ENCODE data around the gene TSPAN17.

The TSPAN17 gene

GRCh38 chr5:176654856-176655255 lies 7.6 kb downstream of the TSPAN17 start:
- TF ChIP-seq ZFX (IDR thresholded peaks at IDR 0.05; ENCODE audit: borderline replicate concordance) (no peak), CTCF (IDR thresholded peaks at IDR 0.05) (no peak)
- H3K27ac ChIP-seq, result no peak overlapping the region

- TF ChIP-seq ZFX (IDR thresholded peaks at IDR 0.05; ENCODE audit: borderline replicate concordance) (no peak), CTCF (IDR thresholded peaks at IDR 0.05) (no peak)
- H3K27ac ChIP-seq, result no peak overlapping the region
Measured at GRCh38 chr5:176656467-176656990, 9.2 kb downstream of the TSPAN17 start.

- TF ChIP-seq CTCF (IDR thresholded peaks at IDR 0.05) (peak; percentile 90), ZFX (IDR thresholded peaks at IDR 0.05; ENCODE audit: borderline replicate concordance) (no peak)
Measured at GRCh38 chr5:176658007-176658599, 10.8 kb downstream of the TSPAN17 start.

GRCh38 chr5:176658817-176659511 lies 11.7 kb downstream of the TSPAN17 start:
- TF ChIP-seq ZFX (IDR thresholded peaks at IDR 0.05; ENCODE audit: borderline replicate concordance), result no peak
- no peak for TF ChIP-seq CTCF (IDR thresholded peaks at IDR 0.05)
- no peak overlapping the region for H3K27ac ChIP-seq

More at GRCh38 chr5:176658007-176658599, 10.8 kb downstream of the TSPAN17 start:
- no peak overlapping the region for H3K27ac ChIP-seq

GRCh38 chr5:176659512-176659839 lies 12.2 kb downstream of the TSPAN17 start:
- H3K27ac ChIP-seq, result no peak overlapping the region
- TF ChIP-seq ZFX (IDR thresholded peaks at IDR 0.05; ENCODE audit: borderline replicate concordance), result no peak
- no peak for TF ChIP-seq CTCF (IDR thresholded peaks at IDR 0.05)

GRCh38 chr5:176659860-176660461 lies 12.7 kb downstream of the TSPAN17 start:
- no peak for TF ChIP-seq ZFX (IDR thresholded peaks at IDR 0.05; ENCODE audit: borderline replicate concordance)
- no peak for TF ChIP-seq CTCF (IDR thresholded peaks at IDR 0.05)

GRCh38 chr5:176660530-176660859 lies 13.2 kb downstream of the TSPAN17 start:
- no peak overlapping the region for H3K27ac ChIP-seq
- no peak for TF ChIP-seq CTCF (IDR thresholded peaks at IDR 0.05)
- no peak for TF ChIP-seq ZFX (IDR thresholded peaks at IDR 0.05; ENCODE audit: borderline replicate concordance)

More at GRCh38 chr5:176659860-176660461, 12.7 kb downstream of the TSPAN17 start:
- no peak overlapping the region for H3K27ac ChIP-seq
